ENCODE results near the gene ZNF518B. TPM values are rescaled to one million over a fixed set of nuclear protein-coding genes. Genes with fewer than 3 reads are reported as not detected.

The ZNF518B gene
- total RNA-seq, 1 donor from 2014 or later, result 19.0 TPM

DNA sequence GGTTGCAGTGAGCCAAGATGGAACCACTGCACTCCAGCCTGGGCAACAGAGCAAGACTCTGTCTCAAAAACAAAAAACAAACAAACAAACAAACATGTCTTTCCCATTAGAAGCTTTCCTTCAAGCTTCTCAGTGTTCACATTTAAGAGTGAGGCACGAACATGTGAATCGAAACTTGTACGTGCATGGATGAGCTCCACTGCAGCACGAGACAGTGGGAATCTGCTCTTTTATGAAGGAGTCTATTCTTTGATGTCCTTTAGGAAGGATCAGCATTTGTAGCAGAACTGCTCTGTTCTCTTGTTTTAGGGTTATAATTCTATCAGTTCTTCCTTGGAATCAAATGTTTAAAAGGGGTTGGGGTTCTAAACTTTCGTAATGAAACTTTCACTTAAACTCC lies 23.4 kb upstream of the ZNF518B start:
- ATAC-seq (no peak), DNase-seq (no peak)
- no peaks in the 10 kb centered on the region for H3K36me3 ChIP-seq
- TF ChIP-seq, protein P1, sequence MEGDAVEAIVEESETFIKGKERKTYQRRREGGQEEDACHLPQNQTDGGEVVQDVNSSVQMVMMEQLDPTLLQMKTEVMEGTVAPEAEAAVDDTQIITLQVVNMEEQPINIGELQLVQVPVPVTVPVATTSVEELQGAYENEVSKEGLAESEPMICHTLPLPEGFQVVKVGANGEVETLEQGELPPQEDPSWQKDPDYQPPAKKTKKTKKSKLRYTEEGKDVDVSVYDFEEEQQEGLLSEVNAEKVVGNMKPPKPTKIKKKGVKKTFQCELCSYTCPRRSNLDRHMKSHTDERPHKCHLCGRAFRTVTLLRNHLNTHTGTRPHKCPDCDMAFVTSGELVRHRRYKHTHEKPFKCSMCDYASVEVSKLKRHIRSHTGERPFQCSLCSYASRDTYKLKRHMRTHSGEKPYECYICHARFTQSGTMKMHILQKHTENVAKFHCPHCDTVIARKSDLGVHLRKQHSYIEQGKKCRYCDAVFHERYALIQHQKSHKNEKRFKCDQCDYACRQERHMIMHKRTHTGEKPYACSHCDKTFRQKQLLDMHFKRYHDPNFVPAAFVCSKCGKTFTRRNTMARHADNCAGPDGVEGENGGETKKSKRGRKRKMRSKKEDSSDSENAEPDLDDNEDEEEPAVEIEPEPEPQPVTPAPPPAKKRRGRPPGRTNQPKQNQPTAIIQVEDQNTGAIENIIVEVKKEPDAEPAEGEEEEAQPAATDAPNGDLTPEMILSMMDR (IDR thresholded peaks at IDR 0.05), result no peak
- no peak overlapping the region for H3K27ac ChIP-seq
- no peaks in the 10 kb centered on the region for H3K4me1 ChIP-seq
- no peaks in the 10 kb centered on the region for H3K9me3 ChIP-seq
- intact Hi-C loops (cut with DNase I), result no loop called here
- no peaks in the 10 kb centered on the region for H3K27me3 ChIP-seq
- no peak overlapping the region for H3K4me3 ChIP-seq

DNA sequence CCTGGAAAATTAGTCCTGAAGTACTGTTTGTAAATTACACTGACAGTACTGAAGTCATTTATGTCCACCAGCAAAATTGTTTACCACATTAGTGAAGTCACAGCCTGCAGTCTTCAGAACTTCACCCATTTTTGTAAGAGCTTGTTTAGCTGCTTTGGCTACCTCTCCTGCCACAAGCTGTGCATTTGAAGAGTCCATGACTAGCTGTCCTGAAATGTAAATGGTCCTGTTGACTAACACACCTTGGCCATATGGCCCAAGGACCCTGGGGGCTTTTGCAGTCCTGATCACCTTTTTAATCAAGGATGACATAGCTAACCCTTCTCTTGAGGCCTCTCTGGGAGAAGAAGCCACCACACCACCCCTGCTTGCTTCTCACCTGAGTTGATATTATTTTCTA lies 21.4 kb upstream of the ZNF518B start:
- no peak overlapping the region for H3K27ac ChIP-seq
- intact Hi-C loops (cut with DNase I), result no loop called here
- no peak overlapping the region for H3K4me3 ChIP-seq
- no peaks in the 10 kb centered on the region for H3K9me3 ChIP-seq
- DNase-seq (no peak), ATAC-seq (no peak)
- H3K27me3 ChIP-seq, result no peaks in the 10 kb centered on the region
- TF ChIP-seq, protein P1 (IDR thresholded peaks at IDR 0.05), result no peak
- no peaks in the 10 kb centered on the region for H3K36me3 ChIP-seq
- no peaks in the 10 kb centered on the region for H3K4me1 ChIP-seq

DNA sequence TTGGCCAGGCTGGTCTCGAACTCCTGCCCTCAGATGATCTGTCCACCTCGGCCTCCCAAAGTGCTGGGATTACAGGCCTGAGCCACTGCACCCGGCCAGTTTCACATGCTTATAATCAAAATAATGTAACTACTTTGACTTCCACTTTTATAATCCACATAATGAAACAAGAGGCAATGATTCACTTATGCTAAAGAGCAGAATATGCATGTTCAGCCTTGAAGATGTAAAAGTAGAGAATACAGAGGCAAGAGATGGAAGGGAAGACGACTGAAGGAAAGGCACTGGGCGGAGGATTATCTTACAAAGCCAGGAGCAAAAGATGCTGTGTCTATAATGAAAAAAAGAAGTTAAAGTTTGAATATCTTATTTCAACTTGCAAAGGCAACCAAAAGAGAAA lies 13.3 kb upstream of the ZNF518B start:
- Histone ChIP-seq H3K27ac (no peak overlapping the region), H3K4me3 (no peak overlapping the region), H3K27me3 (no peaks in the 10 kb centered on the region), H3K36me3 (no peaks in the 10 kb centered on the region), H3K9me3 (no peaks in the 10 kb centered on the region), H3K4me1 (no peaks in the 10 kb centered on the region)
- DNase-seq (no peak), ATAC-seq (no peak)
- intact Hi-C loops (cut with DNase I), result no loop called here
- TF ChIP-seq, protein P1 (IDR thresholded peaks at IDR 0.05), result no peak

DNA sequence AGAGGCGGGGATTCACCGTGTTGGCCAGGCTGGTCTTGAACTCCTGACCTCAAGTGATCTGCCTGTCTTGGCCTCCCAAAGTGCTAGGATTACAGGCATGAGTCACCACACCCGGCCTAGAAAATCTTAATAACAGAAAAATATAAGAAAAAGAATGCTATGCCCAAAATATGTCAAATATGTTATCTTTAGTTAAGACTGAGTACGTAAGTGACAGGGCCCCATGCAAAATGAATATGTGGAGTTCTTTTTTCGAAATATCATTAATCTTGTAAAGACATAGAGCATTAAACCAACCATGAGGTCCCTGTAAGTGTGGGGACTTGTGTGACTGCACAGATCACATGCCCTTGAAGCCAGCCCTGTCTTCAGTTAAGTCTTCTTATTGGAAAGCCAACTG lies 8.9 kb upstream of the ZNF518B start:
- Histone ChIP-seq H3K27ac (no peak overlapping the region), H3K9me3 (no peaks in the 10 kb centered on the region), H3K36me3 (no peaks in the 10 kb centered on the region), H3K4me1 (no peaks in the 10 kb centered on the region), H3K27me3 (peaks cover 32% of the 10 kb centered on the region), H3K4me3 (no peak overlapping the region)
- DNase-seq (no peak), ATAC-seq (no peak)
- intact Hi-C loops (cut with DNase I), result no loop called here
- TF ChIP-seq, protein P1 (IDR thresholded peaks at IDR 0.05), result no peak

DNA sequence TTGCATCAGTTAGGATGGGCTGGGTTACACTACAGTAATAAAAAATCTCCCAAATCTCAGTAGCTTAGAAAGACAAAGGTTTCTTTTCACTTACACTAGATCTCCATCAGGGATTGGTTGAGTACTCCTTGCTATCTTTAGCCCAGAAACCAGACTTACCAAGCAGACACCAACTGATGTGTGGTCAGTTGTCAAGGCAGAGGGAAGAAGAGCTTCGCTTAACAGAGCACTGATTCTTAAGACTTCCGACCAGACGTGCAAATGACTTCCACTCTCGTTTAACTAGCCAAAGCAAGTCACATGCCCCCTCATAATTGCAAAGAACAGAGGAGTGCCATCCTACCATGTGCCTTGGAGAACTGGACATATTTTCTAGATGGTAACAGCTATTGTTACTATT lies 5.7 kb upstream of the ZNF518B start:
- H3K4me3 ChIP-seq, result no peak overlapping the region
- peaks cover 37% of the 10 kb centered on the region for H3K27me3 ChIP-seq
- no peak overlapping the region for H3K27ac ChIP-seq
- intact Hi-C loops (cut with DNase I), result no loop called here
- no peak for DNase-seq
- H3K9me3 ChIP-seq, result no peaks in the 10 kb centered on the region
- H3K4me1 ChIP-seq, result no peaks in the 10 kb centered on the region
- TF ChIP-seq, protein P1 (IDR thresholded peaks at IDR 0.05), result no peak
- no peaks in the 10 kb centered on the region for H3K36me3 ChIP-seq
- no peak for ATAC-seq

DNA sequence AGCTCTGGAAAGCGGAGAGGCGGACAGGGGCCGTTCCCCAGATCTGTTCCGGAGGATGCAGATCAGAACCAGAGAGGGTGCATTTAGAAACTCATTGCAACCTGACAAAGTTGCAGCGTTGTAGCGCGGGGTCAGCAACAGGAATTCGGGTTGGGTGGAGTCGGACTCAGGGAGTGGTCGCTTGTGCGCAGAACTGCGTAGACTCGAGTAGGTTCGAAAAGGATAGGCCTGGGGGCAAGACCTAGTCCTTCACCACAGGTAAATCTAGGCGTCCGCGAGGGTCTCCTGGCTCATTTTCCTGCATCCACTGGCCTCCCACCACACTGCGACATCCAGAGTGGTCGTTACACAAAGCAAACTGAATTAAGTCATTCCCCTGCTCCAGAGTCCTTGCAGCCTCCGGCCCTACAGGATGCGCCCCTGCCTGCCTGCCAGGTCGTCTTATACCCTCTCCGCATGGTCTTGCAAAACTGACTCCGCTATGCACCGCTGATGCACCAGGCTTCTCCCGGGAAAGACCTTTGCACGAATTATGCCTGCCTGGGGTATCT lies 4.7 kb upstream of the ZNF518B start:
- ATAC-seq, result no peak
- Histone ChIP-seq H3K4me3 (peak overlapping the region; percentile 29), H3K27me3 (peaks cover 37% of the 10 kb centered on the region)

More for the DNA sequence above, 4.7 kb upstream of the ZNF518B start:
- no peak overlapping the region for H3K27ac ChIP-seq
- DNase-seq, result no peak
- H3K36me3 ChIP-seq, result no peaks in the 10 kb centered on the region
- intact Hi-C loops (cut with DNase I), result no loop called here
- H3K4me1 ChIP-seq, result no peaks in the 10 kb centered on the region
- no peaks in the 10 kb centered on the region for H3K9me3 ChIP-seq
- TF ChIP-seq, protein P1 (IDR thresholded peaks at IDR 0.05), result no peak

Data from upper lobe of right lung (tissue), 1 donor.